Esophagus muscularis mucosa (tissue), 4 donors: ENCODE results near the gene BCL11B. TPM values are rescaled to one million over a fixed set of nuclear protein-coding genes. Genes with fewer than 3 reads are reported as not detected.
"Not testable (repeated sequence)": the region's sequence is repeated elsewhere in the genome, so short reads cannot be mapped to it uniquely, and the experiment has no call there.

Experiments
- DNase-seq: peaks from one replicate; pipeline ENCODE4 v3.0.0-alpha.2; 2017; ENCODE audit errors: extremely low spot score
- H3K27ac ChIP-seq, 4 donors: fragments of 200-600 bp; sonication (generic); replicated peaks in 1 of 4; 1 replicate in 3 of 4; 2 replicates in 1 of 4; pipeline ENCODE4 v1.5.1; 2016 to 2019; ENCODE audit warnings: mild to moderate bottlenecking in 1 of 4
- H3K27me3 ChIP-seq, 4 donors: fragments of 200-600 bp; sonication (generic); one replicate each; pipeline versions ENCODE4 v1.5.1 to v1.6.0; 2016 to 2019
- H3K36me3 ChIP-seq, 4 donors: fragments of 200-600 bp; sonication (generic); one replicate each; pipeline ENCODE4 v1.5.1; 2016 to 2019
- H3K4me1 ChIP-seq, 4 donors: fragments of 200-600 bp; sonication (generic); one replicate each; pipeline ENCODE4 v1.5.1; 2016 to 2019
- H3K4me3 ChIP-seq, 4 donors: fragments of 200-600 bp; sonication (generic); 1 replicate in 2 of 4; 2 replicates in 2 of 4; pipeline ENCODE4 v1.5.1; 2016 to 2019; ENCODE audit warnings: mild to moderate bottlenecking in 4 of 4, moderate library complexity in 1 of 4
- H3K9me3 ChIP-seq, 4 donors: fragments of 200-600 bp; sonication (generic); 1 replicate in 3 of 4; 2 replicates in 1 of 4; pipeline ENCODE4 v1.5.1; 2016 to 2019
- CTCF ChIP-seq, 3 experiments: fragments of 200-600 bp in 2 of 3; fragments of 450-650 bp in 1 of 3; sonication (generic) in 2 of 3; IDR thresholded peaks; one replicate each; pipeline ENCODE4 v1.5.1; 2017 to 2019; ENCODE audit warnings: antibody characterized with exemption in 3 of 3, mild to moderate bottlenecking in 2 of 3, moderate library complexity in 1 of 3
- EP300 ChIP-seq: sonication (generic); formaldehyde crosslinking; IDR thresholded peaks from one replicate; pipeline ENCODE4 v1.6.1; 2017; ENCODE audit warnings: antibody characterized with exemption
- POLR2A ChIP-seq: fragments of 450-650 bp; IDR thresholded peaks from one replicate; pipeline ENCODE4 v1.6.1; 2017; ENCODE audit warnings: antibody characterized with exemption, moderate library complexity, mild to moderate bottlenecking, low read depth
- POLR2AphosphoS5 ChIP-seq, 2 donors: sonication (generic); formaldehyde crosslinking; IDR thresholded peaks; one replicate each; pipeline ENCODE4 v1.6.1; 2017; ENCODE audit warnings: antibody characterized with exemption in 2 of 2
- whole genome bisulfite sequencing: methylation state at CpG from one replicate; pipeline ENCODE4 v1.1.5; 2018; 5-methylcytosine and 5-hydroxymethylcytosine counted together
- intact Hi-C: fragments of 100-400 bp; cut with DNase I; formaldehyde crosslinking; loops from one replicate; pipeline ENCODE4 v1.15.1; 2023
- total RNA-seq, 4 donors: library from RNA; depleted of rRNA; stranded (reverse); fragments of >200 nt; gene quantifications; one replicate each; pipeline versions ENCODE4 v1.1.0 to v1.2.1, GENCODE V29; 2016

The BCL11B gene
- total RNA-seq, 4 donors from 2014 or later = 0.34 to 0.65 (median 0.46) TPM

- Histone ChIP-seq H3K4me1 (peaks cover 0 to 12% (median 4%) of the 10 kb centered on the region in 4 donors), H3K27me3 (peaks cover 0 to 73% (median 9%) of the 10 kb centered on the region in 4 donors), H3K27ac (no peak overlapping the region), H3K4me3 (no peak overlapping the region), H3K9me3 (peaks cover 0 to 28% (median 21%) of the 10 kb centered on the region in 4 donors), H3K36me3 (no peaks in the 10 kb centered on the region)
- DNase-seq = no peak
- 10% methylated on average over 37 of the region's 38 CpGs for WGBS
- no peak for TF ChIP-seq POLR2AphosphoS5 (IDR thresholded peaks at IDR 0.05)
- intact Hi-C loops = no loop called here
Measured at GRCh38 chr14:99231161-99231849, 40.7 kb downstream of the BCL11B start.

GRCh38 chr14:99230208-99231151 is 41.5 kb downstream of the BCL11B start:
- TF ChIP-seq POLR2A = no peak
- no peak for TF ChIP-seq POLR2AphosphoS5 (IDR thresholded peaks at IDR 0.05)
- TF ChIP-seq EP300 = no peak
- no peak for TF ChIP-seq CTCF (IDR thresholded peaks at IDR 0.05)
- intact Hi-C loops = no loop called here
- DNase-seq = no peak
- Histone ChIP-seq H3K36me3 (no peaks in the 10 kb centered on the region), H3K9me3 (peaks cover 0 to 20% (median 16%) of the 10 kb centered on the region in 4 donors), H3K4me1 (peaks cover 0 to 12% (median 4%) of the 10 kb centered on the region in 4 donors), H3K27ac (no peak overlapping the region), H3K4me3 (no peak overlapping the region), H3K27me3 (peaks cover 0 to 69% (median 9%) of the 10 kb centered on the region in 4 donors)
- whole genome bisulfite sequencing = 51% methylated on average over 19 of the region's 23 CpGs

- Histone ChIP-seq H3K4me1 (peaks cover 0 to 12% (median 4%) of the 10 kb centered on the region in 4 donors), H3K4me3 (no peak overlapping the region), H3K27me3 (peaks cover 0 to 63% (median 9%) of the 10 kb centered on the region in 4 donors), H3K36me3 (no peaks in the 10 kb centered on the region), H3K27ac (no peak overlapping the region), H3K9me3 (peaks cover 0 to 12% (median 8%) of the 10 kb centered on the region in 4 donors)
- no CpG with 5 or more reads among the region's 10 CpGs for WGBS
- intact Hi-C loops = no loop called here
- TF ChIP-seq EP300 = no peak
- no peak for TF ChIP-seq POLR2AphosphoS5 (IDR thresholded peaks at IDR 0.05)
- no peak for TF ChIP-seq CTCF (IDR thresholded peaks at IDR 0.05)
- TF ChIP-seq POLR2A = no peak
- DNase-seq = no peak
Measured at GRCh38 chr14:99229654-99230207, 42.3 kb downstream of the BCL11B start.

- DNase-seq, H3K27ac ChIP-seq, H3K36me3 ChIP-seq, H3K9me3 ChIP-seq, H3K4me3 ChIP-seq, intact Hi-C loops: not testable (repeated sequence)
- Histone ChIP-seq H3K4me1 (peaks cover 0 to 12% (median 4%) of the 10 kb centered on the region in 4 donors), H3K27me3 (peaks cover 0 to 63% (median 9%) of the 10 kb centered on the region in 4 donors)
- WGBS = 93% methylated on average over 4 of the region's 4 CpGs
Measured at GRCh38 chr14:99228760-99229159, 43.2 kb downstream of the BCL11B start.

GRCh38 chr14:99226687-99227086 is 45.3 kb downstream of the BCL11B start:
- peaks cover 0 to 60% (median 6%) of the 10 kb centered on the region in 4 donors for H3K27me3 ChIP-seq

More at GRCh38 chr14:99226687-99227086, 45.3 kb downstream of the BCL11B start:
- Histone ChIP-seq H3K36me3 (no peaks in the 10 kb centered on the region), H3K27ac (no peak overlapping the region), H3K9me3 (no peaks in the 10 kb centered on the region), H3K4me1 (peaks cover 0 to 9% (median 4%) of the 10 kb centered on the region in 4 donors), H3K4me3 (no peak overlapping the region)
- TF ChIP-seq POLR2A (no peak), CTCF (IDR thresholded peaks at IDR 0.05) (no peak), POLR2AphosphoS5 (IDR thresholded peaks at IDR 0.05) (no peak), EP300 (no peak)
- DNase-seq = no peak
- intact Hi-C loops = no loop called here
- WGBS = 96% methylated on average over 4 of the region's 4 CpGs
